Measurements from ENCODE around the gene HSP90B1. TPM values are rescaled to one million over a fixed set of nuclear protein-coding genes. Genes with fewer than 3 reads are reported as not detected.
A peak's percentile ranks its signal among the peaks of the same experiment; 100 is the strongest.

The HSP90B1 gene
- total RNA-seq (2021) (398 and 534 TPM in 2 replicates), Bru-seq, nascent RNA (percentile 97 among the genes with signal in this experiment), BruChase-seq, experiment 1, labeled RNA remaining after a 2-hour chase (percentile 98 among the genes with signal in this experiment), BruChase-seq, experiment 2, labeled RNA remaining after a 6-hour chase (percentile 99 among the genes with signal in this experiment)
- long read RNA-seq, transcript HSP90B1-201 (18 exons, 2,858 nt), result major isoform, 595 of 701 reads
- long read RNA-seq, partial matches to known transcripts, result 49 of 701 reads
- long read RNA-seq, other reads (novel, unspliced or antisense), result 57 of 701 reads

GRCh38 chr12:103930034-103930786 is at the start of gene HSP90B1:
Gene HSP90B1, plus strand, starts transcription at chr12:103930410. Its CDS starts 106 bp downstream, at chr12:103930516.
- peaks cover 23% of the 10 kb centered on the region; the same call in 1 of the 2 replicates for H3F3A ChIP-seq (ENCODE audit: insufficient read depth, low read depth)
- H3K27ac ChIP-seq, result peak within 1 kb of the TSS; percentile 88
- TSS peak; percentile 38 for BruUV-seq (replicated peaks)
- H3K4me2 ChIP-seq, result peak within 1 kb of the TSS; percentile 97
- H3K4me1 ChIP-seq (replicated peaks; ENCODE audit: insufficient read depth), result peaks cover 30% of the 10 kb centered on the region
- H4K20me1 ChIP-seq (ENCODE audit: insufficient read depth), result peaks cover 38% of the 10 kb centered on the region
- DNase-seq, result peak; percentile 99
- H3K79me2 ChIP-seq (ENCODE audit: low read depth), result peaks cover 49% of the 10 kb centered on the region
- intact Hi-C loops (cut with micrococcal nuclease; ENCODE audit: unreplicated experiment), result loop anchor here (1.0 to 5.0 kb wide), 3 partner anchors 26 to 158 kb away; partner anchors contain the start of gene TDG
- no peaks in the 10 kb centered on the region for H3K9me2 ChIP-seq (ENCODE audit: insufficient read depth)
- H2AFZ ChIP-seq, result peak within 1 kb of the TSS; percentile 91
- ChIA-PET POLR2A (ENCODE audit: unreplicated experiment) (interaction anchor here (0.5 to 0.9 kb wide), 12 partner anchors 19 to 1514 kb away, joined by 3 to 8 read pairs (median 4); partner anchors contain the start of genes NT5DC3 and WASHC4), CTCF (no interaction called here)
- H3K9me3 ChIP-seq (ENCODE audit: insufficient read depth, low read depth), result no peaks in the 10 kb centered on the region
- peak within 1 kb of the TSS; percentile 98 for H3K4me3 ChIP-seq
- TF ChIP-seq EZH2 (IDR thresholded peaks at IDR 0.05; ENCODE audit: low read depth) (no peak), CTCF (conservative IDR thresholded peaks at IDR 0.05) (no peak)
- no peaks in the 10 kb centered on the region for H3K27me3 ChIP-seq (ENCODE audit: insufficient read depth, low read depth)
- H3K36me3 ChIP-seq (ENCODE audit: low read depth), result peaks cover 43% of the 10 kb centered on the region

DNA sequence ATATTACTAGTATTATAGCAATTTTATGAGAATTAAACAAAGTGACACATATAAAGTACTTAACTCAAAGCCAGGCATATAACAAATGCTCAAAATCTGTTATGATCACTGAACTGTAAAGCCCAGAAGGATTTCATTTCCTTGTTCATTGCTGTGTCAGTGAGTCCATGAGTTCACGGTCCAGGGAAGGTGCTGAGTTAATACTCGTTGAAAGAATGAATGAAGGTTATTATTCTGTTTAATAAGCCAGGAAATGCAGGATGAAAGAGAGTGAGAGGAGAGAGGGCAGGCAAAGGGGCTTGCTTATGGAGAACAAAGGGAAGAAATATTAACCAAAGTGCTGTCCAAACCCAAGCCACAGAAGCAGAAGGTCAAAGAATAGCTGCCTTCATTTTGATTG is 48.9 kb upstream of the HSP90B1 start:
- Histone ChIP-seq H3K9me2 (ENCODE audit: insufficient read depth) (no peaks in the 10 kb centered on the region), H3K4me1 (replicated peaks; ENCODE audit: insufficient read depth) (peaks cover 7% of the 10 kb centered on the region; the same call in 1 of the 2 replicates), H2AFZ (no peak overlapping the region), H4K20me1 (ENCODE audit: insufficient read depth) (no peaks in the 10 kb centered on the region), H3K27ac (no peak overlapping the region), H3K4me3 (no peak overlapping the region), H3K27me3 (ENCODE audit: insufficient read depth, low read depth) (no peaks in the 10 kb centered on the region), H3K36me3 (ENCODE audit: low read depth) (no peaks in the 10 kb centered on the region), H3K4me2 (no peak overlapping the region), H3K79me2 (ENCODE audit: low read depth) (no peaks in the 10 kb centered on the region), H3K9me3 (ENCODE audit: insufficient read depth, low read depth) (no peaks in the 10 kb centered on the region), H3F3A (ENCODE audit: insufficient read depth, low read depth) (peaks cover 3% of the 10 kb centered on the region; the same call in 1 of the 2 replicates)
- POLR2A ChIA-PET (ENCODE audit: unreplicated experiment), result no interaction called here
- CTCF ChIA-PET, result no interaction called here
- DNase-seq, result no peak
- no TSS peak for BruUV-seq (replicated peaks)
- intact Hi-C loops (cut with micrococcal nuclease; ENCODE audit: unreplicated experiment), result no loop called here
- TF ChIP-seq EZH2 (IDR thresholded peaks at IDR 0.05; ENCODE audit: low read depth) (no peak), CTCF (conservative IDR thresholded peaks at IDR 0.05) (no peak)

- ChIA-PET CTCF (interaction anchor here (0.6 kb wide), 1 partner anchor 297 kb away, joined by 6 read pairs; no protein-coding TSS in a partner anchor), POLR2A (ENCODE audit: unreplicated experiment) (interaction anchor here (0.7 kb wide), 1 partner anchor 71 kb away, joined by 4 read pairs; no protein-coding TSS in a partner anchor)
- no peaks in the 10 kb centered on the region for H3K27me3 ChIP-seq (ENCODE audit: insufficient read depth, low read depth)
- no peaks in the 10 kb centered on the region for H3K79me2 ChIP-seq (ENCODE audit: low read depth)
- H3K9me2 ChIP-seq (ENCODE audit: insufficient read depth), result no peaks in the 10 kb centered on the region
- no peaks in the 10 kb centered on the region for H3K36me3 ChIP-seq (ENCODE audit: low read depth)
- no peak overlapping the region for H3K4me2 ChIP-seq
- H3K9me3 ChIP-seq (ENCODE audit: insufficient read depth, low read depth), result no peaks in the 10 kb centered on the region
- no peak for DNase-seq
- H3K4me3 ChIP-seq, result no peak overlapping the region
- TF ChIP-seq CTCF (conservative IDR thresholded peaks at IDR 0.05), result no peak
- no peak for TF ChIP-seq EZH2 (IDR thresholded peaks at IDR 0.05; ENCODE audit: low read depth)
- peaks cover 3% of the 10 kb centered on the region; the same call in 1 of the 2 replicates for H3F3A ChIP-seq (ENCODE audit: insufficient read depth, low read depth)
- H3K4me1 ChIP-seq (replicated peaks; ENCODE audit: insufficient read depth), result peaks cover 7% of the 10 kb centered on the region; the same call in 1 of the 2 replicates
- H4K20me1 ChIP-seq (ENCODE audit: insufficient read depth), result no peaks in the 10 kb centered on the region
- BruUV-seq (replicated peaks), result no TSS peak
- H3K27ac ChIP-seq, result no peak overlapping the region
- H2AFZ ChIP-seq, result no peak overlapping the region
- intact Hi-C loops (cut with micrococcal nuclease; ENCODE audit: unreplicated experiment), result no loop called here
Observed at GRCh38 chr12:103882861-103883596, 47.2 kb upstream of the HSP90B1 start.
